Measurements from ENCODE around the gene SMOC2.
"Not testable (repeated sequence)": the region's sequence is repeated elsewhere in the genome, so short reads cannot be mapped to it uniquely, and the experiment has no call there.

The SMOC2 gene

DNA sequence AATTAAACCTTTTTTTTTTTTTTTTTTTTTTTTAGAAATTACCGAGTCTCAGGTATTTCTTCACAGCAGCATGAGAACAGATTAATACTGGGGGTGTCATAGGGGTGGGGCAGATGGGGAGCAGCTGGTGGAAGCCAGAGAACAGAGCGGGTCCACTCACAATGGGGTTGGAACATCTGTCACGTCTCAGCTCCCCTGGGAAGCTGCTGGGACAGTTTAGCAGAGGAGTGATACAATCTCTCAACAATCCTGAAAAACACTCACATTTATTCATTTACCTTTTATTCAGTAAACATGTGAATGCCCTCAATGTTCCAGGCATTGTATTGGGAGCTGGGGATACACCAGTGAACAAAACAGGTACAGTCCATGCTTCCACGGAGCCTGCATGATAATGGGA is 162.2 kb downstream of the SMOC2 start:
- DNase-seq (ENCODE audit: low spot score): no peak

DNA sequence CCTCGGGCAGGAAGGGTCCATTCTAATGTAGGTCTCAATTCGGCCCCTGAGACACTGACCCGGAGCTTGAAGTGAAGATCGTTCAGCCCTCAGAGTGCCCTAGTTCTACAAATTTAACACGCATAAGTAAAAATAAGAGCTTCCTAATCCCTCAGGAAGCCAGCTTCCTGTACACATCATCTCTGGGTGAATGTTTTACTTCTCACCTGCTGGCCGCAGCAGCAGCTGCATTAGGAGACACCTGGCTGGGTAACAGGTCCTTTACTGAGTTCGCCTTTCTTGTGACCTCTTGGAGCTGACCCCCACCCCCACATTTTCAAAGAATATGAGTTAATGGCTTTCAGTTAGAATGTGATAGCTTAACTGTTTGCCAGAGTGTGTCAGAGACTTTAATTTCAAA is 165.0 kb downstream of the SMOC2 start:
- DNase-seq (ENCODE audit: low spot score): no peak

- no peak for DNase-seq (ENCODE audit: low spot score)
These were observed 165.7 kb downstream of the SMOC2 start for GRCh38 chr6:168606722-168607121.

DNA sequence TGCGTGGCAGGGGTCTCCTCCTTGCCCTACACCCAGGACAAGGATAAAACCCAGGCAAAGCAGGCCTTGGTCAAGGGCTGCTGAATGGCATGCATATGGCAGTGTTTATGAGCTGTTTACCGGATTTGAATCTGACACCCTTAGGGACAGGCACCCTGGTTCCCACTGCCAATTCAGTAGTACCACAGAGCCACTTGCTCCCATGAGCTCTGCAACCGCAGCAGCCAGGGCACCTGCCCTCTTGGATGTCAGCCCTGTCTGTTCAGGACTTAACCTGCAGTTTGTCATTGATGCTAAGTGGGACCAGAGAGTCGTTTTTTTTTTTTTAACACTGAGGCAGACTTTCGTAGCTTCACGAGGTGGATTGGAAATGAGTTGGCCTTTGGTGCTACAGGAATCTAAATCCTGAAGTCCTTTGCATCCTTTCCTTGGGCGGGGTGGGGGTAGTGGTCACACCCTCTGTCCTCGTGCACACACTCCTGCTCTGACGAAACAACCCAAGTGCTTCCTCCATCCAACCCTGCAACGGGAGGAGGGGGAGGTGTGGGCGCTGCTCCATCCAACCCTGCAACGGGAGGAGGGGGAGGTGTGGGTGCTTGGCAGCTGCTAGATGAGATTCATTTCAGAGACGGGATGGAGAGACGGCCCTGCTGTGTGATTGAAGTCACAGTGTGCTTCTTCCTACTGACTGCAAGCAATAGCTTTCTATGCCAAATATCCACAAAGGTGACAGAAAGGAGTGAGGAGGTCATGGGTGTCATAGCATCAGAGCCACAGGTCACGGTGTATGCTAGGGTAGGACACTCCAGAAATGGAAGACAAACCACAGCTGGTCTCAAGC is 166.5 kb downstream of the SMOC2 start:
- no peak for DNase-seq (ENCODE audit: low spot score)

- DNase-seq (ENCODE audit: low spot score): no peak
These were observed 167.1 kb downstream of the SMOC2 start for GRCh38 chr6:168608113-168608400.

- no peak for DNase-seq (ENCODE audit: low spot score)
These were observed 168.2 kb downstream of the SMOC2 start for GRCh38 chr6:168609026-168609685.

DNA sequence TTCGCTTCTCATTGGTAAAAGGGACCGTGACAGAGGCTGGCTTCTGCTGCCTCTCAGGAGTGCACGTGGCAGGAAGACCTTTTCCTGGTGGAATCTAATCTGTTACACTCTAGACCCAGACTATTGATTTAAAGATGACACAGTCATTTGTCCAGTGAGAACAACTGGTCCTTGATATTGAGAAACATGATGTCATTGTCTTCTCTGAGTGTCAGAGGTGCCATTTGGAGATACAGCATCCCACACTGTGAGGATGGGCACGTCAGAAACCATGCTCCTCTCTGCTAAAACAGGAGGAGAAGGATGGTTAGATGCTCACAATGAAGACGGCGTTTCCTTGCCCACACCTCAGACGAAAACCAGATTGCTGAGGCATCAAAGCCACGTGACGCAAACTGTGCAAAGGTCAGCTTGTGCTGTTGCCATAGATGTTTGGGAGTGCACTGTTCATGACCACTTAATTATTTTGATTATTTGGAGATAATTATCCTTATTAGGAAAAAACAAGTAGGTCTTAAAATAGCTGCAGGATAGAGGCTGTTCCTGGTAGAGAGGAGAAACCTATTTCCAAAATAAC is 169.0 kb downstream of the SMOC2 start:
- DNase-seq (ENCODE audit: low spot score): no peak

GRCh38 chr6:168610966-168611365 is 170.0 kb downstream of the SMOC2 start:
- DNase-seq (ENCODE audit: low spot score): not testable (repeated sequence)

- no peak for DNase-seq (ENCODE audit: low spot score)
These were observed 170.7 kb downstream of the SMOC2 start for GRCh38 chr6:168611691-168612090.

- DNase-seq (ENCODE audit: low spot score): no peak
These were observed 171.6 kb downstream of the SMOC2 start for GRCh38 chr6:168612586-168612985.

GRCh38 chr6:168615837-168616236 is 174.9 kb downstream of the SMOC2 start:
- no peak for DNase-seq (ENCODE audit: low spot score)

GRCh38 chr6:168616816-168617765 is 176.1 kb downstream of the SMOC2 start:
- no peak for DNase-seq (ENCODE audit: low spot score)

DNA sequence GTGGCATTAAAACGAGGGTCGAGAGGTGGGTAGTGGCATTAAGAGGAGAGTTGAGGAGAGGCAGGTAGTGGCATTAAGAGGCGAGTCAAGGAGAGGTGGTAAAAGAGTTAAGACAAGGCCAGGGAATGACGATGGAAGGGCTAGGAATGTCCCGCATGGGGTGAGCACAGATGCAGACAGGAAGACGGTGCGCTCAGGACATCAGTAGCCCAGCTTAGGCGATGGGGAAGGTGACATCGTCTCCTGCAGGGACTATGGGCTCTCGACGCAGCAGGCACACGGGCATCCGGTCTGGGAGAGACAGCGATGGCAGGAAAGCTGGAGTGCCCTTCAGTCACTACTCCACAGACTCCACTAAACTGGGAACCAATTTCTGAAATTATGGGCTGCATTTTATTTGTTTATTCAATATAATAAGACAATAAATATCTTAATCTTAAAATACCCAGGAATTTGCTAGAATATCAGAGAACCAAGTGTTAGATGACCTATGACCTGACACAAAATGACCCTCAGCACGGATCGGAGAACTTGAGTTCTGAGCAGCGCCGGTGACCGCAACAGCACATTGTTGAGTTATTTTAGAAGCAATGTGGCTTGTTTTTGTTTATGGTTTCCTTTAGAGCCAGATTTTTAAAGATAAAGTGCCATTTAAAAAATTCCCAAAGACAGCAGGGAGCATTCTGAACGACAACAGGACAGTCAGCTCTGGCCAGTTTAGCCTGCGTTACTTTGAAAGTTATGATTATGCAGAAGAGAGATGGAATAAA is 177.7 kb downstream of the SMOC2 start:
- no peak for DNase-seq (ENCODE audit: low spot score)

- no peak for DNase-seq (ENCODE audit: low spot score)
These were observed 178.8 kb downstream of the SMOC2 start for GRCh38 chr6:168619560-168620314.

DNA sequence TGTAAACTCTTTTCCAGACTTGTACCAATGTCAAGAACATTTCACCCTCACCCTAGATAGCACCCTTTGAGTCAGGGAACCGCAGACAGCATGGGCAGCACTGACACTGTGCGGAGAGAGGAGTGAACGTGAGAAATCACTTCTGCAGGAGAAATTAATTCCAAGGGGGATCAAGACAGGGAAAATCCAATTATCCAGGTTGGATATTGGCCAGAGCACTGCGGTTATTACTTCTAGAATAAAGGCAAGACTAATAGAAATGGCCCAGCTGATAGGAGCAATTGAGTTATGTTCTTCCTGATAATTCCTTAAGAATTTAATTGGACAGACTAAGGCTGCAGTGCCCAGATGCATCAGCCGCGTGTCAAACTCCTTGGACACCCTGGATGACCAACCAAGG is 179.6 kb downstream of the SMOC2 start:
- no peak for DNase-seq (ENCODE audit: low spot score)

DNA sequence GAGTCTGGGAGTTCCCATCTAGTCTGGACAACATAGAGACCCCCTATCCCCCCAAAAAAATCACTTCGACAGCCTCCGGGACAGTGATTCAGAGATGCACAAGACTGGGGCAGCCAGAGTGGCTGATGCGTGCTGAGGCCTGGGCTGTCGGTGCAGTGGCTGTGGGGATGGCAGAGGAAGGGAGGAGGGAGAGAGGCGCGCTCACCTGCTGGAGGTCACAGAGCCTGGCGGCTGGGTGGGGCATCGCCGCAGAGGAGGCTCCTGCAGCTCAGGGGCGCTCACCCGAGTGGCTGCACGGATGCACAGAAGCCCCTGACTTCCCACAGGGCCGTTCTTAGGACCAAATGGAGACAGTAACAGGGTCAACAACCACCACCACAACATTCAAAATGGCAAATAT is 182.8 kb downstream of the SMOC2 start:
- DNase-seq (ENCODE audit: low spot score): no peak

GRCh38 chr6:168624540-168624939 is 183.6 kb downstream of the SMOC2 start:
- no peak for DNase-seq (ENCODE audit: low spot score)

GRCh38 chr6:168624948-168625347 is 184.0 kb downstream of the SMOC2 start:
- DNase-seq (ENCODE audit: low spot score): no peak

GRCh38 chr6:168625602-168626001 is 184.6 kb downstream of the SMOC2 start:
- DNase-seq (ENCODE audit: low spot score): no peak

- DNase-seq (ENCODE audit: low spot score): no peak
These were observed 185.1 kb downstream of the SMOC2 start for GRCh38 chr6:168626046-168626602.
